ENCODE results near the gene NHLRC2. TPM values are rescaled to one million over a fixed set of nuclear protein-coding genes. Genes with fewer than 3 reads are reported as not detected.

NHLRC2 gene
- total and polyA plus RNA-seq, 2 donors (not counting 1 experiment from before 2014, with no cell fraction given): 5.7 to 59.8 TPM

GRCh38 chr10:113930482-113931057 lies 76.1 kb downstream of the NHLRC2 start:
- 100% methylated on average over 2 of the region's 3 CpGs for WGBS (ENCODE audit: insufficient coverage)
- Histone ChIP-seq H3K27me3 (replicated peaks in 1 of 4; ENCODE audit: control extremely low read depth in 1 of 4, control insufficient read depth in 3 of 4, insufficient read depth in 4 of 4, low read length in 3 of 4) (peaks cover 0 to 4% (median 0%) of the 10 kb centered on the region in 4 experiments), H3K79me2 (ENCODE audit: control insufficient read depth, insufficient read depth, low read length) (no peaks in the 10 kb centered on the region), H2AFZ (ENCODE audit: insufficient read depth, low read depth, low read length, poor library complexity, severe bottlenecking) (no peak overlapping the region), H3K9me3 (ENCODE audit: control extremely low read depth in 1 of 3, control insufficient read depth in 2 of 3, insufficient read depth in 1 of 3, low read length in 2 of 3) (no peaks in the 10 kb centered on the region), H3K36me3 (replicated peaks in 1 of 2; ENCODE audit: control extremely low read depth in 1 of 2, control insufficient read depth in 1 of 2, extremely low read depth in 1 of 2, insufficient read depth in 2 of 2, low read length in 1 of 2) (no peaks in the 10 kb centered on the region), H3K4me1 (ENCODE audit: control insufficient read depth in 2 of 2, insufficient read depth in 2 of 2, low read length in 2 of 2) (no peaks in the 10 kb centered on the region), H4K20me1 (ENCODE audit: control insufficient read depth, insufficient read depth, low read length, poor library complexity, severe bottlenecking) (no peaks in the 10 kb centered on the region), H3K4me2 (replicated peaks; ENCODE audit: low read depth, low read length, poor library complexity, severe bottlenecking) (no peak overlapping the region), H3K4me3 (ENCODE audit: control extremely low read depth in 1 of 5, extremely low read depth in 1 of 5, insufficient read depth in 1 of 5, low read depth in 2 of 5, low read length in 4 of 5) (no peak overlapping the region), H3K27ac (ENCODE audit: low read length in 2 of 2) (no peak overlapping the region), H3K9ac (ENCODE audit: low read length) (no peak overlapping the region)
- CTCF ChIA-PET: no interaction called here
- no peak for TF ChIP-seq CTCF (IDR thresholded peaks at IDR 0.05)
- no peak for TF ChIP-seq EZH2 (IDR thresholded peaks at IDR 0.05; ENCODE audit: borderline replicate concordance, insufficient read depth, low read depth, low read length, poor library complexity, severe bottlenecking)
- Mint-ChIP-seq H3K27ac (no peak overlapping the region), H3K4me3 (no peak overlapping the region), H3K27me3 (peaks cover 15% of the 10 kb centered on the region), H3K4me1 (no peaks in the 10 kb centered on the region), H3K9me3 (ENCODE audit: insufficient read depth) (no peaks in the 10 kb centered on the region)
- ATAC-seq (ENCODE audit: low read depth): no peak
- POLR2A ChIA-PET: no interaction called here
- no peak for DNase-seq
- intact Hi-C loops (cut with micrococcal nuclease): no loop called here

- TF ChIP-seq EZH2 (IDR thresholded peaks at IDR 0.05; ENCODE audit: borderline replicate concordance, insufficient read depth, low read depth, low read length, poor library complexity, severe bottlenecking) (no peak), CTCF (IDR thresholded peaks at IDR 0.05) (no peak)
- H3K9me3 ChIP-seq (ENCODE audit: control extremely low read depth in 1 of 3, control insufficient read depth in 2 of 3, insufficient read depth in 1 of 3, low read length in 2 of 3): no peaks in the 10 kb centered on the region
- ATAC-seq (ENCODE audit: low read depth) (no peak), DNase-seq (no peak)
- H3K79me2 ChIP-seq (ENCODE audit: control insufficient read depth, insufficient read depth, low read length): no peaks in the 10 kb centered on the region
- peaks cover 21% of the 10 kb centered on the region for H3K27me3 Mint-ChIP-seq
- no peak overlapping the region for H3K4me2 ChIP-seq (replicated peaks; ENCODE audit: low read depth, low read length, poor library complexity, severe bottlenecking)
- H3K27ac Mint-ChIP-seq: no peak overlapping the region
- intact Hi-C loops (cut with micrococcal nuclease): no loop called here
- H3K27me3 ChIP-seq (replicated peaks in 1 of 4; ENCODE audit: control extremely low read depth in 1 of 4, control insufficient read depth in 3 of 4, insufficient read depth in 4 of 4, low read length in 3 of 4): no peaks in the 10 kb centered on the region
- no peak overlapping the region for H3K9ac ChIP-seq (ENCODE audit: low read length)
- H3K4me3 ChIP-seq (ENCODE audit: control extremely low read depth in 1 of 5, extremely low read depth in 1 of 5, insufficient read depth in 1 of 5, low read depth in 2 of 5, low read length in 4 of 5): no peak overlapping the region
- H2AFZ ChIP-seq (ENCODE audit: insufficient read depth, low read depth, low read length, poor library complexity, severe bottlenecking): no peak overlapping the region
- 100% methylated on average over 1 of the region's 1 CpG for WGBS (ENCODE audit: insufficient coverage)
- no peak overlapping the region for H3K27ac ChIP-seq (ENCODE audit: low read length in 2 of 2)
- POLR2A ChIA-PET: no interaction called here
- H3K4me3 Mint-ChIP-seq: no peak overlapping the region
- H3K4me1 ChIP-seq (ENCODE audit: control insufficient read depth in 2 of 2, insufficient read depth in 2 of 2, low read length in 2 of 2): no peaks in the 10 kb centered on the region
- no peaks in the 10 kb centered on the region for H3K9me3 Mint-ChIP-seq (ENCODE audit: insufficient read depth)
- CTCF ChIA-PET: no interaction called here
- no peaks in the 10 kb centered on the region for H3K4me1 Mint-ChIP-seq
- H4K20me1 ChIP-seq (ENCODE audit: control insufficient read depth, insufficient read depth, low read length, poor library complexity, severe bottlenecking): no peaks in the 10 kb centered on the region
- H3K36me3 ChIP-seq (replicated peaks in 1 of 2; ENCODE audit: control extremely low read depth in 1 of 2, control insufficient read depth in 1 of 2, extremely low read depth in 1 of 2, insufficient read depth in 2 of 2, low read length in 1 of 2): no peaks in the 10 kb centered on the region
These were observed 78.4 kb downstream of the NHLRC2 start for GRCh38 chr10:113932854-113933253.

Data from B cell (primary cell).